Coronary artery (tissue), 2 donors: ENCODE results near the gene CNOT4.
A peak's percentile ranks its signal among the peaks of the same experiment; 100 is the strongest.
"Not testable (repeated sequence)": the region's sequence is repeated elsewhere in the genome, so short reads cannot be mapped to it uniquely, and the experiment has no call there.

Source experiments
- DNase-seq: peaks from one replicate; pipeline ENCODE4 v3.0.0-alpha.2; 2017; ENCODE audit warnings: low spot score
- H3K27ac ChIP-seq, 2 donors: fragments of 200-600 bp; sonication (generic); one replicate each; pipeline ENCODE4 v1.5.1; 2016 to 2019
- H3K4me3 ChIP-seq: fragments of 200-600 bp; sonication (generic); 2 replicates; pipeline ENCODE4 v1.5.1; 2016; ENCODE audit warnings: mild to moderate bottlenecking, moderate library complexity
- TF ChIP-seq, protein P1 (sequence below): fragments of 200-600 bp; sonication (generic); IDR thresholded peaks from one replicate; pipeline ENCODE4 v1.5.1; 2019; ENCODE audit warnings: antibody characterized with exemption

The CNOT4 gene

DNA sequence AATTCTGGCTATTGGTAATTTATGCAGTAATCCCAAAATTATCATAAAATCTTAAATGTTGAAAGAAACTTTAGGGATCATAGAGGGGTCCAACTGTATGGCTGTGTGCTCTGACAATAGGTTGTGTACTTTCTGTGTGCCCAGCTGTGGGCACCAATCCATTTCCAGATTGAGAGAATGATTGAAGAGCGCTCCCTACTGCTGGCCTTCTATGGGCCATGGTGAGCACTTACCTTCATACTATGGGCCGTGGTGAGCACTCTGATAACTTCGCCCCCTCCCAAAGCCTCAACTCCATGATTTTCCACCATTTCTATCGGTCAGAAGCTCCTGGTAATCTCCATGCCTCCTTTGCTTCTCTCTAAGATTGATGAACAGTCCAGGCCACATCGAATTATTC lies 157.6 kb downstream of the CNOT4 start:
- no peak overlapping the region for H3K4me3 ChIP-seq
- no peak for DNase-seq
- TF ChIP-seq, protein P1, sequence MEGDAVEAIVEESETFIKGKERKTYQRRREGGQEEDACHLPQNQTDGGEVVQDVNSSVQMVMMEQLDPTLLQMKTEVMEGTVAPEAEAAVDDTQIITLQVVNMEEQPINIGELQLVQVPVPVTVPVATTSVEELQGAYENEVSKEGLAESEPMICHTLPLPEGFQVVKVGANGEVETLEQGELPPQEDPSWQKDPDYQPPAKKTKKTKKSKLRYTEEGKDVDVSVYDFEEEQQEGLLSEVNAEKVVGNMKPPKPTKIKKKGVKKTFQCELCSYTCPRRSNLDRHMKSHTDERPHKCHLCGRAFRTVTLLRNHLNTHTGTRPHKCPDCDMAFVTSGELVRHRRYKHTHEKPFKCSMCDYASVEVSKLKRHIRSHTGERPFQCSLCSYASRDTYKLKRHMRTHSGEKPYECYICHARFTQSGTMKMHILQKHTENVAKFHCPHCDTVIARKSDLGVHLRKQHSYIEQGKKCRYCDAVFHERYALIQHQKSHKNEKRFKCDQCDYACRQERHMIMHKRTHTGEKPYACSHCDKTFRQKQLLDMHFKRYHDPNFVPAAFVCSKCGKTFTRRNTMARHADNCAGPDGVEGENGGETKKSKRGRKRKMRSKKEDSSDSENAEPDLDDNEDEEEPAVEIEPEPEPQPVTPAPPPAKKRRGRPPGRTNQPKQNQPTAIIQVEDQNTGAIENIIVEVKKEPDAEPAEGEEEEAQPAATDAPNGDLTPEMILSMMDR = no peak
- H3K27ac ChIP-seq = no peak overlapping the region

DNA sequence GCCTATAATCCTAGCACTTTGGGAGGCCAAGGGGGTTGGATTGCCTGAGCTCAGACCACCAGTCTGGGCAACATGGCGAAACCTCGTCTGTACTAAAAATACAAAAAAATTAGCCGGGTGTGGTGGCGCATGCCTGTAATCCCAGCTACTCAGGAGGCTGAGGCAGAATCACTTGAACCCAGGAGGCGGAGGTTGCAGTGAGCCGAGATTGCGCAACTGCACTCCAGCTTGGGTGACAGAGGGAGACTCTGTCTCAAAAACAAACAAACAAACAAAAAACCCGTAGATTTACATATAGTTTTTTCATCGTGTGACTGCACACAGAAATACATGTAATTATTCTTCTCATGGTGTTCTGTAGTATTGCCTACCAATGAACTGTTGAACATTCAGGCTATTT lies 158.8 kb downstream of the CNOT4 start:
- not testable (repeated sequence) for H3K27ac ChIP-seq, DNase-seq, H3K4me3 ChIP-seq

DNA sequence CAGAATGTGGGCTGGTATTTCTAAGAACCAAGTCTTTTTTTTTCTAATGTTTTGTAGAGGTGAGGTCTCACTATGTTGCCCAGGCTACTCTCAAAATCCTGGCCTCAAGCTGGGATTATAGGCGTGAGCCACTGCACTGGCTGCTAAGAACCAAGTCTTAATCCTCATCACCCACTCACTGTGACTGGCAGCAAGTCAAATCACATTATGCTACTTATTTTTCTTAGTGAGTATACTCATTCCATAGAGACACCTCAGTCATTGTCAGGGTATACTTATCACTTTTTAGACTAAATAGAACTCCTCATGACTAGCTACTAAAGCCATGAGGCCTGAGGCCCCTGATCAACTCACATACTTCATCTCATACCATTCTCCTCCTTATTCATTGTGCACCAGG lies 160.2 kb downstream of the CNOT4 start:
- DNase-seq = no peak
- Histone ChIP-seq H3K4me3 (no peak overlapping the region), H3K27ac (no peak overlapping the region)
- TF ChIP-seq, protein P1 = no peak

DNA sequence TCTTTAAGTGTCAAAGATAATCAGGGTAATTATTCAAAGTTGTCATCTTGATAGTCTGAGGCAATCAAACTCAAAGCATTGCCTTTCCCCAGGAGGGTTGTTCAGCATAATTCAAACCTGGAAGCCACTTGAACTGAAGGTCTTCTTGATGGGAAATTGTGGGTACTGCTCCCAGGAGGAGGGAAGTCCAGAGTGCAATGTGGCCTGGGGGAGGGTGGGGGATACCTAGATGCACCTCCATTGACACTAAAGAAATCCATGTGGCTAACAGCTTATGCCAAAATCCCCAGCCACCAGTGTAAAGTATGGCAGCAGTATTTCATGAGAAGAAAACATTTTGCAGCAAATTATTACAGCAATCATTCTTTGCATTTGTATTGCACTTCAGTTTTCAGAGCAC lies 161.4 kb downstream of the CNOT4 start:
- H3K27ac ChIP-seq = no peak overlapping the region
- DNase-seq = no peak
- TF ChIP-seq, protein P1 = no peak
- no peak overlapping the region for H3K4me3 ChIP-seq

DNA sequence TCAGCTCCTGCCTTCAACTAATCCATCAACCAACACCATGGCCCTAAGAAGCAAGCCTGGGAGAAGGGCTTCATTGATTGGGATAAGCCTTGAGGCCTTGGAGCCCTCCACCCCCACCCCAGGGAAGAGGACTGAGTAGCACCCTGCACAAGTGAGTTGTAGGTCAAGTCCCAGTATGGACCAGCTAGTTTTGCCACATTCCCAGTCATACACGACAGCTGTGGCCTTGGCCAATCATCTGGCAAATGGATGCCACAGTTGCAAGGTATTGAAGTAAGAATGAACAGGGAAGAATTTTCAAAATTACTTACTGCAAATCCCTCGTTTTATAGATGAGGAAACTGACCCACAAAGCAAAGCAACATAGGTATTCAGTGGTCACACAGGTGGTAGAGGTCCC lies 166.5 kb downstream of the CNOT4 start:
- TF ChIP-seq, protein P1 = no peak
- no peak overlapping the region for H3K4me3 ChIP-seq
- H3K27ac ChIP-seq = no peak overlapping the region
- DNase-seq = no peak

DNA sequence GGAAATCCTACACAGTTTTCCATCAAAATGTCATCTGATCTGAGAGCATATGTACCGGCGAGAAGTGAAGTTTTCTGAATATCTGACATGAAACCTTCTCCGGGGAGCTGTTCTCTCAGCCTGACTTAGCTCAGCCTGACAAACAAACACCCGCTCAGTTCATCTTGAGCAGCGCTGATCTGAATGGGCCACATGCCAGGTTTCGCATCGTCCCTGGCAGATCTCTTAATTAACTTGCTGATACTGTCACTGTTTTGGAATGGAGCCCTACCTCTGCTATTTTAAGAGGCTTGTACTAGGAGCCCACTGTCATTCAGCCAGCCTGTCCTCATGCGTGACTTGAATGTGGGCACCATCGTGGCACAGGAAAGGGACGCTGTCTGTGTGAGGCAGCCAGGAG lies 167.0 kb downstream of the CNOT4 start:
- Histone ChIP-seq H3K4me3 (no peak overlapping the region), H3K27ac (no peak overlapping the region)
- no peak for DNase-seq
- TF ChIP-seq, protein P1 = no peak

DNA sequence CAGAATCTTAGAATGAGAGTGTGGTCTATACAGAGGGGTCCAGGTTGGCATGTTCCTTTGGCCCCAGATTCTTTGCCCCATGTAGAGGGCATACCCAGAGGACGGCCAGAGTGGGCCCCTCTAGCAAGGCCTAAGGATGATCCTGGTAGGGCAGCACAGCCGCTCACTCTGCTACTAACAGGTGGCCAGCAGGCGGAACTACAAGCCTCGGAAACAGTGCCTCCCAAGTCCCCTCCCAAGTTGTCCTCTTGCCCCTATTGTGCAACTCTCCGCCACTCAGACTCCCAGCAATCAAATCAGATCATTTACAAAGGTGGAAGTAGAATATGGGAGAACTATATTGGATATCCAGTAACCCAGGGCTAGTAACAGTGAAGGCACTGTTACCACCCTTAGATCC lies 168.9 kb downstream of the CNOT4 start:
- DNase-seq = no peak
- TF ChIP-seq, protein P1 = no peak
- H3K4me3 ChIP-seq = no peak overlapping the region
- H3K27ac ChIP-seq = no peak overlapping the region

DNA sequence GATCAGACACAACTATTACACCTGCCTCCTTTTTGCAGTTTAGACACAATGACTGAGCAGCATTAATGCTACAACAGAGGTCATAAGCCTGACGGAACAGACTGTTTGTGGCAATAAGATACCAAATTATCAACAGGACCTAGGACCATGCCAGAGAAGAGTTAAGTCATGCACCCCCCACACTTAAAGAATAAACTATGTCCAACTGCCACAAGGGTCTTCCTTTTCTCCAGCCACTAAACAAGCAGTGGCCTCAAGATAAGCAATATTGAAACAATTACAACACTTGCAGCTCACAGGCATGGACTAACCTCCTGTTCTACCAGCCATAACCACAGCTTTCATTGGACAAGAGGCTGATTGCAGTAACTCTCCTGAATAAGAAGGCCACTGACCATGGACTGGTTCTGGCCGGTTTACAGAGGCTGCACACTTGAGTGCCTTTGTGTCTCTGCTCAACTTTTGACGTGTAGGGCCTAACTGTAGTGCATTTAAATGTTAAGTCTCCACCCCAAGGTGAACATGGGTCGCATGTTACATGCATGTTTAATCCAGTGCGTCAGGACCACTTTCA lies 171.8 kb downstream of the CNOT4 start:
- Histone ChIP-seq H3K4me3 (no peak overlapping the region), H3K27ac (no peak overlapping the region)
- TF ChIP-seq, protein P1 = no peak
- peak; percentile 7 for DNase-seq
